HG02973 (cell line): ENCODE measurements around the gene MSRB3.

Experiments
- ATAC-seq: cut with Tn5 transposase; IDR thresholded peaks from one replicate; pipeline ENCODE4 v1.9.1; 2021; ENCODE audit warnings: moderate library complexity; ENCODE audit not compliant: unreplicated experiment

The MSRB3 gene

GRCh38 chr12:65324056-65324455 lies 45.6 kb downstream of the MSRB3 start:
- ATAC-seq: no peak

- ATAC-seq: no peak
Observed at GRCh38 chr12:65324551-65324950, 46.1 kb downstream of the MSRB3 start.

GRCh38 chr12:65325183-65325582 lies 46.7 kb downstream of the MSRB3 start:
- ATAC-seq: no peak

- no peak for ATAC-seq
Observed at GRCh38 chr12:65326616-65327015, 48.1 kb downstream of the MSRB3 start.

GRCh38 chr12:65327207-65328076 lies 49.0 kb downstream of the MSRB3 start:
- no peak for ATAC-seq

- ATAC-seq: no peak
Observed at GRCh38 chr12:65329721-65330120, 51.2 kb downstream of the MSRB3 start.

- ATAC-seq: no peak
Observed at GRCh38 chr12:65330331-65330730, 51.8 kb downstream of the MSRB3 start.

GRCh38 chr12:65331456-65331855 lies 53.0 kb downstream of the MSRB3 start:
- ATAC-seq: no peak

- ATAC-seq: no peak
Observed at GRCh38 chr12:65333649-65334048, 55.2 kb downstream of the MSRB3 start.

GRCh38 chr12:65334521-65334920 lies 56.0 kb downstream of the MSRB3 start:
- ATAC-seq: no peak

GRCh38 chr12:65335021-65335714 lies 56.7 kb downstream of the MSRB3 start:
- no peak for ATAC-seq

GRCh38 chr12:65335981-65336380 lies 57.5 kb downstream of the MSRB3 start:
- ATAC-seq: no peak

- no peak for ATAC-seq
Observed at GRCh38 chr12:65339161-65339560, 60.7 kb downstream of the MSRB3 start.

- ATAC-seq: no peak
Observed at GRCh38 chr12:65343230-65343629, 64.7 kb downstream of the MSRB3 start.

- ATAC-seq: no peak
Observed at GRCh38 chr12:65343801-65344200, 65.3 kb downstream of the MSRB3 start.

- no peak for ATAC-seq
Observed at GRCh38 chr12:65355461-65355860, 77.0 kb downstream of the MSRB3 start.

- ATAC-seq: no peak
Observed at GRCh38 chr12:65362234-65363031, 84.0 kb downstream of the MSRB3 start.

- ATAC-seq: no peak
Observed at GRCh38 chr12:65364046-65364445, 85.6 kb downstream of the MSRB3 start.

- no peak for ATAC-seq
Observed at GRCh38 chr12:65367396-65367795, 88.9 kb downstream of the MSRB3 start.

GRCh38 chr12:65368055-65368454 lies 89.6 kb downstream of the MSRB3 start:
- ATAC-seq: no peak

GRCh38 chr12:65372574-65372973 lies 94.1 kb downstream of the MSRB3 start:
- no peak for ATAC-seq
